Hippocampal formation (tissue), 2 donors: ENCODE results near the gene GIPC3.

Experiments
- DNase-seq, 2 donors: peaks; one replicate each; lab custom pipeline; 2025; lab: John Stamatoyannopoulos, UW

The GIPC3 gene

DNA sequence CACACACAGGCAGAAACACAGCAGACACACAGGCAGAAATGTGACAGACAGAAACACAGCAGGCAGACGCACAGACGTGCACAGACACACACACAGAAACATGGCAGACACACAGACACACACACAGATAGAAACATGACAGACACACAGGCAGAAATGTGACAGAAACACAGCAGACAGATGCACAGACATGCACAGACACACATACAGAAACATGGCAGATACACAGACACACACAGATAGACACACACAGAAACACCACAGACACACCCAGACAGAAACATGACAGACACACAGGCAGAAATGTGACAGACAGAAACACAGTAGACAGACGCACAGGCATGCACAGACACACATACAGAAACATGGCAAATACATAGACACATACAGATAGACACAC is 20.1 kb downstream of the GIPC3 start:
- no peak for DNase-seq

DNA sequence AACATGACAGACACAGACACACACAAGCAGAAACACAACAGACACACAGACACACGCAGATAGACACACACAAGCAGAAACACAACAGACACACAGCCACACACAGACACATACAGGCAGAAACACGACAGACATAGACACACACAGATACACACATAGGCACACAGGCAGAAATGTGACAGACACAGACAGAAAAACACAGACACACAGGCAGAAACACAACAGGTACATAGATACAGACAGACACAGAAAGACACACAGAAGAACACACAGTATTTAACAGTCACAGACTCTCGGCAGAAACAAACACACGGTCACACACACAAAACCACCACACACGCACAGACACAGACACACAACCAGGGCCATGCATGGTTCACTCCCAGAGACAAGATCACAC is 20.5 kb downstream of the GIPC3 start:
- no peak for DNase-seq

DNA sequence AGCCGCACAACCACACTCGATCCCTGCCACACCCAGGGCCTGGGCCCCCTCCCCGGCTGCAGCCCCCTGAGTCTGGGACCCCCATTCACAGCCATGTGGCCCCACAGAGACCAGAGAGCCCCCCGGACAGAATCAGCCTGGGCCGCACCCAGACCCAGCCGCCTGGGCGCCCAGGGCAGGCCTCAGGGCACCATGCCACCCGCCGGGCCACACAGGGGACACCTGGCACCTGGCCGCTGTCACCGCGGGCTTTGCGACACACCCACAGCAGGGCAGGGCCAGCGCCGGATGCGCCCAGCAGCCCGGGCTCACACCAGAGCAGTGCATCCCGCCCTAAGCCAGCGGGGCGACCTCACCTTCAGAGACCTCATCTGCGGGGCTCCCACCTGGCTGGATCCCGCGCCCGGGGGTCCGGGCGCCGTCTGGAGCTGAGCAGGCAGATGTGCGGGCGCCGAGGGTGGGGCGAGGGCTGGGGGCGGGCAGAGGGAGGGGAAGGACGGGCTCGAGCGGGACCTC is 21.0 kb downstream of the GIPC3 start:
- DNase-seq, result no peak

DNA sequence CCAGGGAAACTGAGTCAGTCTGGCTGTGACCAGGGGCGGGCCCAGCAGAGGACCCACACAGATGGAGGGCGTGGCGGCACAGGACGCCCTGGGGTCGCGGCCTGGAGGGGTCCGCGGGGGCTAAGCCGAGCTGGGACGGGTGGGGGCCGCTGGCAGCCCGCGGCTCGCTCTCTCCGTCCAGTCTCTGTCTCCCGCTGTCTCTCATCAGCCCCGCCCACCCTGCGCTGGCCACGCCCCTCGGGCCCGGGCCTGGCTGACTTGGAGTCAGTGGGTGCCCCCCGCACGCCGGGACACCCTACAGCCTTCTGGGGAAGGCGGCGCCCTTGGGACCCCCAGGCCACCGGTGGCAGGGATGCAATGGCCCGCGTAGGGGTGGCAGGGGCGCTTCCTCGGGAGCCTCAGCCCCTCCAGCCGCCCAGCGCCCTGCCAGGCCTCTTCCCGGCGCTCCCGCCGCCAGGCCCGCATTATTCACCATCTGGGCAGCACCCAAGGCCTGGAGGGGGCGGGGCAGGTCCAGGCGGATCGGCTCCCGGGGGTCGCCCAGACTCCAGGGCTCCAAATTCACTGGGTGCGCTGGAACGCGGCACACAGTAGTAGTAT is 21.5 kb downstream of the GIPC3 start, which contains the start of gene TBXA2R:
TBXA2R (minus strand) TSS at position 186 of the 600 bp plus-strand sequence. CDS start 6,241 bp downstream, outside the sequence.
- DNase-seq, result peak in 1 of 2 donors; percentile 43

DNA sequence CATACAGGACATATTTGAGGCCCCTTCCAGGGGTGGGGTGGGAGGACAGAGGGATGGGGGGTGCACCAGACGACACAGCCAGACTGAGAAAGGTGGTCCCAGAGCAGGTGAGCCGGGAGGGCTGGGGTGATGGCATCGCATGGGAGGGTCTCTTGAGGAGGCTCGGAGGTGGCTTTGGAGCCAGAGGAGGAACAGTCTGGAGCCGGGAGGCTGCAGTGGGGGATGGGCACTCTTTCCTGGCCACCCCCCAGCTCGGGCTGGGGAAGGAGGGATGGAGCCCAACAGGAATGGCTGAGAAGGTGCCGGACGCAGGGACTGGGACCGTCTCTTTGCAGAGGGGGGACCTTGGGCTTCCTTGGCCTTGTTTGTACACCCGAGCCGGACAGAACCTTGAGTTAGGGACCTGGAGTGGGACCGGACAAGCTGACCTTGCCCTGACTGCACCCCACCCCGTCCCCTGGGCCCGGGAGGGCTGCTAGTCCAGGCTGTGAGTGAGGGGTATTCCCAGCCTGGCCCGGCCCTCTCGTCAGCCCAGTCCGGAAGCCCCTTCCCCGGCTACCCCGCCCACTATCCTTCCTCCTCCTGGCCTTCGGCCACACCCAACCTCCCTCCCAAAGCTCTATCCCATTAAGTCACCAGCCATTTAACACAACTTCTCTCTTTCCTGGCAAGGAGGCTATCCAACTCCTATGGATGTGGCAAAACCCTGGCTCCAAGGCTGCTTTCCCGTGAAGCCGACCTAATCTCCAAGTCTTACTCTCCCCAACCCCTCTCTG is 22.2 kb downstream of the GIPC3 start:
- no peak for DNase-seq

DNA sequence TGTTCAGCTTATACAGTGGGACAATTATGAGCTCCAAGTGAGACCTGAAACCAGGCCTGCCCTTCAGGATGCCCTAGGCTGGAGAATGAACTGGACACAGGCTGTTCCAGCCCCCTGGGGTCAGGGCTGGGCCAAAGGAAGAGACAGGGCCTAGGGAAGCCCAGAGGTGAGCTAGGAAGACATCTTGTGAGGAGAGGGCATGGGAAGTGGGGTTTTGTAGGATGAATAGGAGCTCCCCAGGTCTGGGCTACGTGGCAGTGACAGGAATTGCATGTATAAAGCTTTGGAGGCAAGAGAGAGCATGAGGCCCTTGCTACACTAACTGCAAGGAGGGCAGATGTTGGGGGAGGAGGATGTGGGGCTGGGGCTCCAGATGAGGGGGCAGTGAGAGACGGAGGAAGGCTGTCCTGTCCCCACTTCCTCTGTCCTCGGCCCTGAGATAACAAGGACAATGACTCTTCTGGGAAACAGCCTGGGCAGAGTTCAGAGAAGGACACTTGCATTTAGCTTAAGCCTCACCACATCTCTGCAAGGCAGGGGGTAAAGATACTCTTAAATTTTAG is 22.9 kb downstream of the GIPC3 start:
- DNase-seq, result no peak

DNA sequence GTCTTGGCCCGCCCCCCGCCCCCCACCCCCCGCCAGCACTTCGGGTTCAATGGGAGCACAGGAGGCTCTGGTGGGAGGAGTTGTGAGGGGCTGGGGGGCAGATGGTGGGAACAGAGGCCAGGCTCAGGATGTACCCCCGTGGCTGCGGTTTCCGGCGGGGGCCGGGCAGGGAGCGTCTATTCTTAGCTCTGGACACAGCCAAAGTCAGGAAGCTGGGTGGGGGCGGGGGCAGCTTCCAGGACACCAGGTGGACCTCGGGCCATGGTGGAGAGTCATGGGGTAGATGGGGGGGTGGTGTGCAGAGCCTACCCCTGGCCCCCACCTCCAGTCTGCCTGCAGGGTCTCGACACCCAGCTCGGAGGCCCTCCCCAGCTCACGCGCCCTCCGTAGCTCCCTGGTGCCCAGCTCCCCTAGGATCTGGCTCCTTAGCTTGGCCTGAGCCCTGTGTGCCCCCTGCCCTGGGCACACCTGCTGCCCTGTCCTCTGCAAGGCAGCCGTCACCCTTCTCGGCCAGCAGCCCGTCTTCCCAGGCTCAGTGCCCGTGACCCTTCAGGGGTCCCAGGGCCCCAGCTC is 23.6 kb downstream of the GIPC3 start:
- no peak for DNase-seq

DNA sequence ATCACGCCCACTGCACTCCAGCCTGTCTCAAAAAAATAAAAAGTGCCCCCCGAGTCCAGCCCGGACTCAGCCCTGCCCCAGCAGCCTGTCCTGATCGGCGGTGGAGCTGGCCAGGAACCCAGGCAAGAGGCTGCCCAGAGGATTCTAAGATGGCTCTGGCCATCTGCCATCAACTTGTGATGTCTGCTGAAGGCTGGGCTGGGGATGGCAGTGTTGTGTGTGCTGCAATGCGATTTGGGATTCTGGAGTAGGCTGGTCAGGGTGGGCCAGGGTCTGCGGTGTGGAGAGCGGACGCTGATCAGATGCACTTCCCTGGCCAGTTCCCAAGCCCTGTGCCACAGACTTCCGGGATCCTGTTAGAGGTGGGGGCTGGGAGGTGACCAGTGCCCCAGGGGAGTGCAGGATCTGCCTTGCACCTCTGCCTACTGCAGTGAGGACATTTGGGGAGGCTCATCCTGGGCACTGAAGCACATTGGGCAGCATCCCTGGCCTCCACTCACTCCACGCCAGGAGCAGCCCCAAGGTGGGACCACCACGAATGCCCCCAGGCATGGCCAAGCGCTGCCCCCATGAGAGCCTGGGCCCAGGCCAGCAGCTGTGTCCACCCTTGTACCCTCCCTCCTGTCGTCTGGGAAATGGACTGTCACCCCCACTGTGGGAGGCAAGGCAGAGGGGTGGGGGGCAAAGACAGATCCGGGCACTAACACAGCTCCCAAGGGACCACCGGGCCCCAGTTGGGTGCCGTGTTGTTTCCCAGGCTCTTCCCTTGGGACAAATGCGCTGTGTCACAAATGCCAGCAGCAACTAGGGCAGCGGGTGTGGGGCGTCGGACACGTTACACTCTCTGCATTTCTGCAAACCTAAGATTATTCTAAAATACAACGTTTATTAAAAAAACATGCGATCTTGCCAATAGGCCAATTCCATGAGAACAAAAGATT is 24.8 kb downstream of the GIPC3 start:
- no peak for DNase-seq

DNA sequence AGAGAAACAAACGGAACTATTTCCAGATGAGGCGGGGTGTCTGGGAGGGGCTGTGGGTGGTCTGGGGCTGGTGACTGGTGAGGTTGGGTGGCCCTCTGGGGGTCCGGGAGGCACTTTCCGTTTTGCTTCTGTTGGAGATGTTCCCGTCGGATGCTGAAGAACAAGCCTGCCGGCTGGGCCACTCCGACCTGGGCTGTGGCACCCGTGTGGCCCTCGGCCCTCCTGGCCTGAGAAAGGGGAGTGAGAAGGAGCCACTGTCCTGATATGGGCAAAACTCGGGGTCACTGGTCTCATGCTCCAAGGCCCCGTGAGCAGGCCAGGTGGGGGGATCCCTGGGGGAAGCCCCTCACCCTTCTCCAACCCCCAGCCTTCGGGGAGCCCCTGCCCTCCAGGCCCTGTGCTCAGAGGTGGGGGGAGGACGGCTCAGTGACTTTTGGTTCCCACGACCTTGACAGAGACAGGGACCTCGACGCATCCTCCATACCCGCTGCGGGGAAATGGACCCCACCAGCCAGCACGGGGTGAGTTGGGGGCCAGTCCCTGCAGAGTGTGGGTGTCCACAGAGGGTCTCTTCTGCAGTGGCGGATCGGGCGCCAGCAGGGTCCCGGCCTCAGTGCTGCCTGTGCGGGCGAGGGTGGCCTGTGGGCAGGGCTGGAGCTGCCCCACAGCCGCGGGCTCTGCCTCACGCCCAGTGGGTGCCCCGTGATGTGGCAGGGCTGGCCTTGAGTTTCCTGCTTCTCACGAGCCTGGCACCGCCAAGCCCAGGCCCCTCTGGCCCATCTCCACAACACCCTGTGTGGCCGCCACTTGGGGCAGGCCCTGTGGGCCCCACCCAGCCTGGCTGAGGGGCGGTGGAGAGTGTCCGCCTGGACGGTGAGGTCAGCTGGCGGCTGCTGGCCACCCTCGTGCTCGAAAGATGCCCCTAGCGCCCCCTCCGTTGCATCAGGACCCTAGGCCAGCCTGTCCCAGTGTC is 25.8 kb downstream of the GIPC3 start:
- DNase-seq, result no peak

DNA sequence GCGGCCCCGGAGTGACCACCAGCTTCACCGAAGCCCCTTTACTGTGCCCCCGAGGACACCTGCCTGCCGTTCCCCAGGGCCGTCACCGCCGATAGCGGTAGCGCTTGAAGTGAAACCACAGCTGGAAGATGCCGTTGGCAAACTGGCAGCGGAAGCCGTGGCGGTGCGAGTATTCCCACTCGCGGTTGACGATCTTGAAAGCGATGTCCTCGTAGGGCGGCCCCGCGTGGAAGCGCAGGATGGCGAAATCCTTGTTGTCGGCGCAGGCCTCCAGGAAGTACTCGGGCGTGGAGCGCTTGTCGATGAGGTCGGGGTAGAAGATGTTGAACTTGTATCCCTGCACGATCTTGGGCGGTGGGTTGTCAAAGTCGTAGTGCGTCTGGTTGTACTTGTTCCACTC is 26.6 kb downstream of the GIPC3 start:
- no peak for DNase-seq

DNA sequence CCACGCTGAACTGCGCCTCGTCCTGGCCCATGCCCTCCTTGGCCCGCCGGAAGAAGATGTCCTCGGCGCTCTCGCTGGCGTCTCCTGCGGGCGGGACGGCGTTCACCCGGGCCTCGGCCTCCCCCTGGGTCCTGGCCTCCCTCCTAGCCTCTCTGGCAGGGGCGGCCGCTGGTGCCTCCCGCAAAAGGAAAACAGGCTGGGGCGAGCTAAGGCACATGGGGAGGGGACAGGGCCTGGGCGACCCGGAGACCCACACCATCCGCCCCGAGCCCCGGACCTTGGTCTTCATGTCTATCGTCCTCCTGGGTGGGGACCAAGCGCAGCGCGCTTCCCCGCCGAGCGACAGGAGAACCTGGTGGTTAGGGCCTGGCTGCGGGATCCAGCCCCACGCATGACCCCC is 27.1 kb downstream of the GIPC3 start:
- DNase-seq, result no peak

DNA sequence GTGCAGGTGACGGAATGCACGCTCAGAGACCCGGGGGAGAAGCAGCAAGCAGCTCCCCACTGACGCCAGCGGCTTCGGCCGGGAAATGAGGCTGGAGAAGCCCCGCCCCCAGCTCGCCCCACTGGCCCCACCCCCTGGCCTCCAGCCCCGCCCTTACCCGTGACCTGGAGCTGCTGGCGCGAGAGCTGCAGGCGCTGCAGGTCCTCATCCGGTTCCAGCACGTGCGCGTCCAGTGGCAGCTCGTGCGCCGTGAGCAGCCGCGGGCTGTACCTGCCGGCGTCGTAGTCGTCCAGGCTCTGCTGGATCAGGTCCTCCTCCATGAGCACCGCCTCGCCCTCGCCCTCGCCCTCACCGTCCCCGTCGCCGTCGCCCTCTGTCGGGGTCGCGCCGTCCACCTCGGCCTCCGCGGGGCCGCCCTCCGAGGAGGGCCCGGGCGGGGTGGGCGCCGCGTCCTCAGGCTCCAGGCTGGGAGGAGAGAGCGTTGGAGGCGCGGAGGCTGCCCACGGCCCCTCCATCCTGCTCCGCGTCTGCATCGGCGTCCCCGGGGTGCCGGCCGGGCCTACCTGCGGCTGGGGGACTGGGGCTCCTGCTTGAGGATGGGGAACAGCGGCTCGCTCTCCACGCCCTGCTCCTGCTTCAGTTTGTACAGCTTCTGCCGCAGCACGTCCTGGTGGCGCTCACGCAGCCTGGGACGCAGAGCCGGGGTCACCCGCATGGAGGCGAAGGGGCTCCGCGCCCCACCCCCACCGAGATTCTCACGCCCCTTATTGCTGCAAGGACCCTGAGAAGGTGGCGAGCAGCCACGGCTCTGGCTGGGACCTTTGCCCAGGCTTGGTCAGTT is 27.8 kb downstream of the GIPC3 start:
- no peak for DNase-seq

DNA sequence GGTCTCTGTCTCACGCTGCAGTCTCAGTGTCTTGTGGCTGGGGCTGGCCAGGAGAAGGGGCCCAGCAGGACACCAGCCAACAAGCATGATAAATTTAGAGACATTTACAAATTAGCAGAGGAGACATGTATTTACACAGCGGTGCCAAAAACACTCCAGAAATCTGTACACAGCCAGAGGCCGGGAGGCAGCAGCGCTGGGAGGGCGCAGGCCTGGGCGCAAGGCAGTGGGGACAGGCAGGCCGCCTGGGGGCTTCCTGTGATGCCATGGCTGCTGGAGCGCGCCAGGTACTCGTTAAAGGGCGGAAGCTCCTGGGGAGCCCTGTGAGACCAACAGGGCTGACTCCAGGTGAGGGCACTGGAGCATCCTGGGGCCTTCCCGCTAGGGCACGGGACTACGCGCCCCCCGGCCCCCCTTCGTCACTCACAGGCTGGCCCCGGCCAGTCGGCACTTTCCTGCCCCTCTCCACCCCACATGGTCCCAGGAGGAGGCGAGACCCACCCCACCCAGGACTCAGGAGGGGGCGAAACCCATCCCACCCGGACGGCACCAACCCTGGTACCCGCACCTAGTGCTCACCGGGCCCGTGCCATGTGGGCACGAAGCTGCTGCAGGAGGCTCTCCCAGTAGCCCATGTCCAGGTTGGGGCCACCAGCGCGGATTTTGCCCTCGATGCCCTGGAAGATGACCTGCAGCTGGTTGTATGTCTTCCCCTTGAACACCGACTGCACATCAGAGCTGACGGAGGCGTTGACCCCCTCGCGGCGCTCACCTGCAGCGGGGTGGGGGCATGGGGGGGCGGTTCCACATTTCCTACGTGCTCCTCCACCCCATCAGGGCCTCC is 28.8 kb downstream of the GIPC3 start:
- DNase-seq, result no peak

DNA sequence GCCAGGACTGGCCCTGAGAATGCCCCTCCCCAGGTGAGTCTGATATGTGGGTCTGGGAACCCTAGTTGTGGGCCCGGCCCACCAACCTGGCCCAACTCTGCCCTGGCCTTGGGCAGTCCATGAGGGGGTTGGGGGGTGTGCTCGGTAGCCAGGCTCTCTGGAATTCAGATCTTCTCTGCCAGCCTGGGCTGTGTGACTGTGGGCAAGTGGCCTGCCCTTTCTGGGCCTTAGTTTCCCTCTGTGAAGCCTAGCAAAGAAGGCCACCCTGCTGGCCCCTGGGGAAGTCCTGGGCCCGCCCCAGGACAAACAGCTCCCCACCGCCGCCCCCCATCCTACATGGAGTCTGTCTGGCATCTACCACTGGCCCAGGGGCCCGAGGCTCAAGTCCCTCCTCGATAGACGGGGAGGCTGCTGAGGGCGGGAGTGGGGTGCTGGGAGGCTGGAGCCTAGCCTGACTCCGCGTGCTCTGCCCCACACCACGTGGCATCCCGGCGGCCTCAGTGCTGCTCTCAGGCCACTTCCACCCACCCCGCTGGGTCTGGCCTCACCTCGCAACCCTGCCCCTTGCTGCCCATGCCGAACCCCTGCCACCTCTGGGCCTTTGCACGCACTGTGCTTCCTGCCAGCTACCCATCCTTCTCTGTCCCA is 29.7 kb downstream of the GIPC3 start:
- DNase-seq, result no peak

DNA sequence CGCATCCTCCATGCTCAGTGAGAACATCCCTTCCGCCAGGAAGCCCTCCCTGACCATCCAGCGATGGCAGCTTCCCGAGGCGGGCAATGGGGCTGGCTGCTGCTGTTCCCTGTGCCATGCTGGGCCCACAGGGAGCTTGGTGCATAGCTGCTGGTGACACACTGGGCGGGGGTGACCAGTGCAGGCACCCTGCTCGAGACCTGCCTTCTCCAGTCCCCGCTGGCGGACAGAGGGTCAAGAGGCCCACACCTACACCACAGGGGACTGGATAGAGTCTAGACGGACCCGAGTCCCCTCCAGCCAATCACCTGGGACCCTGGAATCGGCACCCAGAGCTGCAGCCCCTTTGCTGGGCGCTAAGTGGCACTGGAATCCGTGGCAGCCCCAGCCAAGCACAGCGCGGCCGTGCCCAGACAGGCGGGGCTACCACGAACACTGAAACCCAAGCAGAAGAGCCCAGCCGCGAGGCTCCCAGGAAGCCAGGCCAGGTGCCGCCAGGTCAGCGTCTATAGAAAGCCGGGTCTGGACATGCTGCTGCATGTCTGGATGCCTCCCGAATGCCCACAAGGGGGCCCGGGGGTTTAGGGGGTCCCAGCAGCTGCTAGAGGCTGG is 30.4 kb downstream of the GIPC3 start:
- DNase-seq, result no peak

DNA sequence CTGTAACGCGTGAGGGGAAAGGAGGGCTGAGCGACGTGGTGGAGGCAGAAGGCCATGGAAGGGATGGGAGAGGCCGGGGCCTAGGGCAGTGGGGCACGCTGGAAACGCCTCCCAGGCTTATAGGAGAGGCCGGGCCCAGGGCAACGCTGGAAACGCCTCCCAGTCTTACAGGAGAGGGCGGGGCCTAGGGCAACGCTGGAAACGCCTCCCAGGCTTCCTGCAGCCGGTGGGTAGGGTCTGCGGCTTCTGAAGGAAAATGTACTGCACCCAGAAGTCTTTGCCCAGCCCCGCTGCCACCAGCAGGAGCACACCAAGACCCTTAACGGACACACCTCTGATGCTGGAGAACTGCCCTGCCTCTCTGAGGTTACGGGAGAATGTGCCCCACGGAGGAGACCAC is 32.2 kb downstream of the GIPC3 start:
- DNase-seq, result no peak

DNA sequence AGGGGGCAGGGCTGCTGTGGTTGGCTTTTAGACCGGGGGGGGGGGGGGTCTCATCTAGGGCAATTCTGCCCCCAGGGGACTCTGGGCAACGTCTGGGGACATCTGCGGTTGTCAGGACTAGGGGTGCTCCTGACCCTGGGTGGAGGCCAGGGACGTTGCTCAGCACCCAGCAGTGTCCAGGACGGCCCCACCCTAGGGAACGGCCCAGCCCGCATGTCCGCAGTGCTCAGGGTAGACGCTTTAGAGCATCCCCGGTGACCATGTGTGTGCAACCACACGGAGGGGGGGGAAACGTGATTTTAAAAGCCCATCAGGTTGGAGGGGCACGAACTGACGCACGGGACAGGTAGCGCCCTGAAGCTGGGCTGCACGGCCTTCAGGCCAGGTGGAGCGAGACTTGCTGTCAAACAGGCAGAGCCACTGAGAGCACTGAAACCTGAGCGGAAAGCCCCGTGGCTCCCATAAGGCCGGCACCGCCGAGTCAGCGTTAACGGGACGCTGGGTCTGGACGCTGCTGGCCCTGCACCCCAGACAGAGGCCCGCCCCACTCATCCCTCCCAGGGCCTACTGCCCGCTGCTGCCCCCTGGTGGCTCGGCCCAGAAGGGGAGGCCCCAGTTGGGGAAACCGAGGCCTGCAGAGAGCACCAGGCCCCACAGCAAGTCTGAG is 33.0 kb downstream of the GIPC3 start:
- peak in 1 of 2 donors; percentile 46 for DNase-seq
